ENCODE results near the gene RASSF1.

The RASSF1 gene

DNA sequence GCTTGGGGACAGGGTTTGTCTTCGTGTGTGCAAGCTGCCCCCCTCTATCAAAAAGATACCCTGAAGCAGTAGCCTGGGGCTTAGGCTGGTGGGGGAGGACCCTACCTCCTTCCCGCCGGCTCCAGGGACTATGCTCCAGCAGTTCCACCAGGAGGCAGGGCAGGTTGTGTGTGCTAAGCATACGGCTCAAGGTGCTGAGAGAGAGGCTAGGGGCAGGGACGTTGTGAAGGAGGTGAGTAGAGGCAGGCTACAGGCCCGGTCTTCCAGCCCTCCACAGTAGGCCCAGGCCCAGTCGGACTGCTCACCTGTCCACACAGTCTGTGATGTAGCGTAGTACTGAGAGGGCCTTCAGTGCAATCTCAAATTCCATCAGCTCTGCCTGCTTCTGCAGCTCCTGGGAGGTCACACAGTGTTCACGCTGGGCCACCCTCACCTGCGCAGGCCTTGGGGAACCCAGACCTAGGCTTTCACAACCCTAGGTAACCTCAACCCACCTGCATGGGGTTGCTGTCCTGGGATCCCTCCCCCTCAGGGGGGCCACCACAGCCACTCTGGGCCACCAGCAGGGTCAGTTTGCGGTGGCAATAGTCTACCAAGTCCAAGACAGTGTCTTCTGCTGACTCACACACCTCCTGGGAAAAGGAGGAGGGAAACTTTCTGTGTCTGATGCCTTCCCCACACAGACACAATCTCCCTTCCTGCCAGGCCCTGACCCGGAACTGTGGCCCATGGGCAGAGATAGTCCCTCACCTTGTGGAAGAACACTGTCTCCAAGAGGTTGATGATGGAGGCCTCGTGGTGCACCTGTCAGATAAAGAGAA, 2.4 kb upstream of the RASSF1 start:
- no peak for DNase-seq (ENCODE audit: low read depth)

DNA sequence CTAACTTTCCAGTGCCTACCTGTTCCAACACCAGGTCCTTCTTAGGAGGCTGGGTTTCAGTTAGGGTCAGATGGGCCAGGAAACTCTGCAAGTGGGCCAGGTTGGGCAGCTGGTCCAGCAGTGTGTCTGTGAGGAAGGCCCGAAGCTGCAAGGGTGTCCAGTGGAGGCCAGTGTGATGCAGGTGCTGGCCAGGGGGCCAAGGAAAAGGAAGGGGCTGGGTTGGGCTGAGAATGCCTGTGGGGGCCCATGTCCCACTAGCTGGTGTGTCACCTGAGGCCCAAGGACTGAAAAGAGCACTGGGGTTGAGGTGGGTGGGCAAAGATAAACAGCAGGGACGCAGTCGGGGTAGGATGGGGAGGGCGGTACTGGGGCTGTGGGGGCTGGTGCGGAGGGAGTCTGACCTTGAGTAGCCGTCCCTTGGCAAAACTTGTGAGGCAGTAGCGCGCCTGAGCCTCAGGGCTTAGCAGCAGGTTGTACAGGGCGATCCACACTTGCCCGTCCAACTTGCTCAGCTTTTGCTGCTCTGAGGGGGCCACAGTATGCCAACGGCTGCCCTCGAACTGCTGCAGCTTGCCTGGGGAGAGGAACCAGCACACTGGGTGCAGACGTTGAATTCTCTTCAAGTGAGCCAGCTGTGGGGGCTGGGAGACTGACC, 1.5 kb upstream of the RASSF1 start:
- no peak for DNase-seq (ENCODE audit: low read depth)

DNA sequence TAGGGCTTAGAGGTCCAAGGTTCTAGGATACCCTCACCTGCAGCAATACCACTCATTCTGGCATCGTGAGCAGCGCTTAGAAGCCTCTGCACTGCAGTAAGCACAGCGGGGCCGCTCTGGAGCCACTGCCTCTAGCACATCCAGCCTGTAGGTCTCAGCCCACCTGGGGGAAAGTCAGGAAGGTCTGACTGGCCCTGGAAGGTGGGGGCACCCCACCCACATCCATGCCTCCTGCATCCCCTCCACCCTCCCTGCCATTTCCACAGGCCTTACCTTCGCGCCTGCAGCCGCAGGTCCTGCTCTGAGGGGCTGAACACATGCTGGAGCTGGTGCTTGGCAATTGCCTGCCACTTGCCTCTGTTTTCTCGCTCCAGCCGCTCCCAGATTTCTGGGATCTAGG, 901 bp upstream of the RASSF1 start:
- no peak for DNase-seq (ENCODE audit: low read depth)

DNA sequence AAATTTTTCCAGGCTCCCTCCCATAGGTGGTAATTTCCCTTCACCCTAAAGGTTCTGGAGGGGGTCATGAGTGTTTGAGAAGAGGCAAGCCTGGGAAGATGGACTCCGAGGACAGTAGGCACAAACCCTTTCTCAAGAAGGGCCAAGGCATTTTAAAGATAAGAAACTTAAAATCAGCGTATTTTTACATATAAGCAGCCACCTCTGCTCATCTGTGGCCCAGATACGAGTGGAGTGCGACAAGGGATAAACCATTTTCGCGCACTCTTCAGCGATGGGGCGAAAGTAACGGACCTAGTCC, 539 bp downstream of the RASSF1 start:
- DNase-seq (ENCODE audit: low read depth), result no peak

DNA sequence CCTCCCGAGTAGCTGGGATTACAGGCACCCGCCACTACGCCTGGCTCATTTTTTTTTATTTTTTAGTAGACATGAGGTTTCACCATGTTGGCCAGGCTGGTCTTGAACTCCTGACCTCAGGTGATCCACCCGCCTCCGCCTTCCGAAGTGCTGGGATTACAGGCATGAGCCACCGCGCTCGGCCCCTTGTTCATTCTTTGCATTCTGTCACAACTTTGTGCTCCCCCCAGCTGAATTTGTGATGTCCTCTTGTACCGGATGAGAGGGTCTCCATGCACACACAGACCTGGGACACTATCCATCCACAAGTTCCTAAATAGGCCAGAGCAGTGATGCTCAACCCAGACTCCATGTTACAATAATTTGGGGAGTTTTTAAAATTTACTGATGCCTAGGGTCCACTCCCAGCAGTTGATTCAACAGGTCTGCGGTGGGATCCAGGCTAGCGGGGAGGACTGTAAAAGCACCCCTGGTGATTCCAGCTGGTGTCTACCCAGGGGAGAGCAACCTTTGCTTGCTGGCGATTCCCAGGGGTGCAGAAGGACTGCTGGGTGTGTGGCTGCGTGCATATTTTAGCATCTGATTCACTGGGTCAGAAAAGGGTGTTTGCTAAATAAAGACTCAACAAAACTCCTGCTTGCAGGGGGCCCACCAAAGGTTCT, 1.0 kb downstream of the RASSF1 start:
- DNase-seq (ENCODE audit: low read depth), result no peak

DNA sequence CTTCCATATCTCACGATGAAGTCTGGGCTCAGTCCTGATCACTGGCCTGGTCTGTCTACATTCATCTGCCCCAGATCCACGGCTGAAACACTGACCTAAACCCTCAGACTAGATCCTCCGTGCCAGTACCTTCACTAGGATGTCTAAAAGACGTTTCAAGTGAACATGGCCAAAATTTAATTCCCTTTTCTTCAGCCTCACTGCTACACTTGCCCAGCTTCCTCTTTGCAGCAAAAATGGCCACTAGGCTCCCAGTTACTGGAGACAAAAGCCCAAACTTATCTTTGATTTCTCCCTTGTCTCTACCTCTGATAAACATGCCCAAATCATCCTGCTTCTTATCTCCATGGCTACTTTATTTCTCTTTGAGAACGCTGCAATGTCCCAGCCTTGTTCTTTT, 1.7 kb downstream of the RASSF1 start:
- DNase-seq (ENCODE audit: low read depth), result no peak

DNA sequence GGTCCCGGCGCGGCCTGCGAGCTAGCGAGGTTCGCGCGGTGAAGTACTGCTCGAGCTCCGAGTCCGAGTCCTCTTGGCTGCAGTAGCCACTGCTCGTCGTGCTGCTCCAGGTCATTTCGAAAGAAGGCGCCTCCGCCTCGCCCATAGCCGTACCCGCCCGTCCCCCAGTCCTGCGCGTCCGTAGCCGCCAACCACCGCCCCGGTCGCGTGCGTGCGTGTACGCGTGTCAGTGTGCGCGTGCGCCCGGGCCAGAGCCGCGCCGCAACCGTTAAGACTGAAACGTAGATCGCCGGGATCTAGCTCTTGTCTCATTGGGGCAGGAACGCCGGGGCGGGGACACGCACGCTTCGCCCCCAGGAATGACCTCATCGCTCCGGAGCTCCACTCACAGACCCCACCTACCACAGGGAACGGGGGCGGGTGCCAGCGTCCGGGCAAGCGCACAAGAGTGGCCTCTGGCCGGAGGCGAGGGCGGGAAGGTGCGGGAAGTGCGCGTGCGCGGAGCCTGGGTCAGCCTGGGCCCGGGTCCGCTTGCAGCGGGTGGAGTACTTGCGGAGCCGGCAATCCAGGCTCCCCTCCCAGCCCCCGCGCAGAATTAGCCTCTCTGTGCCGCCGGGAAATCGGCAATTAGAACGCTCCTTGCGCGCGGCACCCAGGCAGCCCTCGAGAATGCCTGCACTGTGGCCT, 3.3 kb downstream of the RASSF1 start:
- DNase-seq (ENCODE audit: low read depth), result peak; percentile 92

DNA sequence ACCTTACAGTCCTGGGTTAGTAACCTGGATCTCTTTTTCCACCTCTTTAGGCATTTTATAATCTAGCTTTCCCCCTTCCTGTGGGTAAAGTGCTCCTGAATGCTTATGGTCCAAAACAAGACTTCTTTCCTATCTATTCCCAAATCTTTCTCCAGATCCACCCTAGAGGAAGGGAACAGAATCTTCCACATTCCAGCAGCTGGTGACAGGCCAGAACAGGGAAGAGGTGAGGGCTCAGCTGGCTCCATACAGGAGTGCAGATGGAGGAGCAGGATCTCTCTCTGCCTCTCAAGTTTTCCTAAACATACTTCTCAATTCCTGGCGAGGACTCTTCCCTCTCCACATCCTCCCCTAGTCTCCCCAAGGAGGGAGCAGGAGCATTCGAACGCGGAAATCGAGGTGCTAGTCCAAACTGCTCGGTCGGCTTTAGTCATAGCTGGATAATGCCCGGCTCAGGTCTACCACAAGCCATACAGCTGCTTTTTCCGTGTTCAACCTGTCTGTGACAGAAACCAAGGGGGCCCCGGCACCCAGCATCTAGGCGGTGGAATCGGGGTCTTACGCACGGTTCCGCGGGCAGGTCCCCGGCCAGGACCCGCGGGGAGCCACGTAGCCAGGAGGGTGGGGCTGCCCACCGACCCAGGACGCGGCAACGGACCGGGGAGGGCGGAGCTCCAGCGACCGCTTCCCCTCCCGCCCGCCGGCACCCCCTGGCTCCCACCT, 4.0 kb downstream of the RASSF1 start:
- DNase-seq (ENCODE audit: low read depth), result no peak

DNA sequence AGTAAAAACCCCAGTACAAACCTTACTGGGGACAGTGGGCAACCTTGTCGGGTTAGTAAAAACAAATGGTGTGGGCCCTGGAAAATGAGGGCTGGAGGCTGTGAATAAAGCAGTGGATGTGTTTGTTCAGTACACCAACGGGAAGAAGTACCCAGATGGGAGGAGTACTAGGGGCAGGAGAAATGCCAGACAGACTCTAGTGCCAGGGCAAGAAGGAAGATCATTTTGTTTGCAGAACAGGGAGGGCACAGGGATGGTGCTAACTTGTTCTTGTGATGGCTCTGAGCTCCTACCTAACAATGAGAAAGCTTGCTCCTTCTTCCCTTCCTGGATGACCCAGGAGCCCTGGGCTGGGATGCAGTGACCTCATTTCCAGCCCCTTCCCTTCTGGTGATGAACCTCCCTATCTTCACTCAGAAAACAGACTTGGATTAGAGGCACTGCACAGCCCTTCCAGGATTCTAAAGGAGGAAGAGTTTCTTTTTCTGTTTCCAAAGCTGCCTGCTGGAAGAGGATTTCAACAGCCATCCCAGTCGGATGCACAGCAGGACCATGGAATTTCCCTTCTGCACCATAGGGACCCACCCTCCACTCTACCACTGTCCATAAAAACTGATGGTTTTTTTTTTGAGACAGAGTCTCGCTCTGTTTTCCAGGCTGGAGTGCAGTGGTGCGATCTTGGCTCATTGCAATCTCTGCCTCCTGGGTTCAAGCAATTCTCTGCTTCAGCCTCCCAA, 6.1 kb downstream of the RASSF1 start:
- DNase-seq (ENCODE audit: low read depth), result no peak

DNA sequence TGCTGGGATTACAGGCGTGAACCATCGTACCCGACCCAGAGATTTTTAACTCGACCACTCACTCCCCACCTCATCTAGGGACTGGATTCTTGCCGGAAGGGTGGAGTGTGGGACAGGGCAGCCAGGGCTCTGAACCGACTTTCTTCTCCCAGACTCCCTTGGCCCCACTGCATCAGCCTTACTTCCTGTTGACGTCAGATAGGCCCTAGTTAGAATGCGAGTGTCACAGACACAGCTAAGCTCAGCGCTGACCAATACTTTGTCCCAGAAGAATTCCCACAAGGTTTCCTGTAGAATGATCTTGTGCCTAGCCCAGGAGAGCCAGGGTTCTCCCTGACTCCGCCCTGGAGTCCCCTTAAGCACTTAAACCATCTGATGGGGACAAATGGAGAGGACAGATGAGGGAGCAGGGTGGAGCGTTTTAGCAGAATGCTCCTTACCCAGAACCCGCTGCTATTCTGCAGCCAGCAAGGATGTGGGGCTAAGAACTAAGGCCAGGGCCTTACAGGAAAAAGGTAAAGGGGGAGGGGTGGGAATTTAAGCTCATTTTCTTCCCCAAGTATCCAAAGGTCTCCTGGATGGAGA, 6.8 kb downstream of the RASSF1 start:
- DNase-seq (ENCODE audit: low read depth), result no peak

DNA sequence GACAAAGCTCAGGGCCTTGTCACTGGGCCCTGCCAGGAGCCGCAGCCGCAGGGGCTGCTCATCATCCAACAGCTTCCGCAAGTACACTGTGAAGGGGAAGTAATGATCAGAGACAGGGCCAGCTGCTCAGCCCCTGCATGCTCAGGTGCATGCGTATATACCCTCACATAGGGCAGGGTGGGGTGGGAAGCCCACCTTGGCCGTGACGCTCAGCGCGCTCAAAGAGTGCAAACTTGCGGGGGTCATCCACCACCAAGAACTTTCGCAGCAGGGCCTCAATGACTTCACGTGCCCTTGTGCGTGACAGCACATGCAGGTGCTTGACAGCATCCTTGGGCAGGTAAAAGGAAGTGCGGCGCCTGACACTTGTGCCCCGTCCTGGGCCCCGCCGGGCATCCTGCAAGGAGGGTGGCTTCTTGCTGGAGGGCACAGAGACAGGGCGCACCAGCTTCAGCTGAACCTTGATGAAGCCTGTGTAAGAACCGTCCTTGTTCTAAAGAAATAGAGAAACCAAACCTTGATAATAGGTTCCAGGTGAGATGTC, 9.2 kb downstream of the RASSF1 start:
- no peak for DNase-seq (ENCODE audit: low read depth)

DNA sequence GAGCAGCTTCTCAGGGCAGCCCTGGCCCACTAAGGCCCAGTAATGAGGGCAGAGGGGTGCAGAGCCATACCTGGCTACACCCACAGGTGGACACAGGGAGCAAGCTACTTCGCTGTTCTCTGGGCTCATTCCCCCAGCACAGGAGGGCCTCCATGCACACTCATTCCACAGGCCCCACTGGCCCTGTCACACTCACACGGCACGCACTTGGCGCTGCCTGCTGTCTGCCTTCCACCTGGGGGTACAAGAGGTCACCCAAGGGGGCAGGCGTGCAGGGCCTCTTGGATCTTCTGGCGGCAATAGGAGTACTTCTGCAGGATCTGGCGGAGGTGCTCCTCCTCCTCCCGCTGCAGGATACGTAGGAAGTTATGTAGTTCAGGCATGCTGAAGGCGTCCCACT, 10.3 kb downstream of the RASSF1 start:
- DNase-seq (ENCODE audit: low read depth), result no peak

DNA sequence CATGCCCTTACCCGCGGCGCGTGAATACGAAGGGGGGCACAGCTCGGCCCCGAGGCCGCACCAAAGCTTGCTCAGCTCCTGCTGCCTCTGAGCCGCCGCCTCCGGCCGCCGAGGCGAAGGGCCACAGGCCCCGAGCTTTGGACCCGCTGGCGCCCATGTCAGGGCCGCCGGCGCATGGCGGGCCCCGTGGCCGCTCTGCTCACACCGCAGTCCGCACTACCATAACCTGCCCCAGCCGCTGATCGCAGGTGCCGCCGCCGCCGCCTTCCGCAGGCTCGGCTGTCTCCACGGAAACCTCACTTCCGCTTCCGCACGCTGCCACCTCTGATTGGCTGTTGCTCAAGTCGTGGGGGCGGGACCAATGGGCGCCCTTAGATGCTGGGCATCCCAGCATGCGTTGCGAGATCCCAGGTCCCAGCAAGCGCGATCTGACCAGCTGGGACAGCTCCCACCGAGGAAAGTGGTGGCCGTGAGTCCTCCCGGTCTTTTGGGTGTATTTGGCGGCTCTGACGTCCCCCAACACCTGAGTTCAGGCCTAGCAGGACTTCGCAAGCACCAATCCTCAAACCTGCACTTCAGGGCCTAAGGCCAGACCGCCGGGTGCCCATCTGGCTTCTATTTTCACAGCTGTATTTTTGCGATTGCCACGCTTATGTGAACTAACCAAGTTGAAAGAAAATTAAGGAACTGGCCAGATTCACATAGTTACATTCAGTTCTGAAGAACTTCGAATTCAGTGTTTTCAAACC, 12.5 kb downstream of the RASSF1 start, which contains the start of gene TUSC2:
TUSC2 (minus strand) TSS at position 281 of the 749 bp plus-strand sequence; CDS start at position 157, 124 bp downstream.
- peak; percentile 77 for DNase-seq (ENCODE audit: low read depth)

DNA sequence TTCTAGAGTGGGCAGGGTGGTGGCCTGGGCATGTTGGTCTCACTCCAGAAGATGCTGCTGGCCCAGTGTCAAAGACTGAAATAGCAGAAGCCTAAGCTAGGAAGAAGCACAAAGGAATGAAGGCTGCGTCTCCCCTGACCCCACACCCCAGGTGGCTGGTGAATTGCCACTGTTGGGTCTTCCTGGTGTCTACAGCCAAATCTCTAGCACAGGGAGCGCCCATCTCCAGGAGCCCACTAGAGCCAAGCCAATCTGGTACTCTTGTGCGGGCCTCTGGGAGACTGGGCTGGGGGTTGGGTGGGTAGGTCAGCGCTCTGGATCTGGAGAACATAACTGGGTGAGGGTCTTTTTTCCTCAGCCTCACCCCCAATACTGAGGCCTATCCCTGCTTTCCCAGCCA, 13.5 kb downstream of the RASSF1 start:
- no peak for DNase-seq (ENCODE audit: low read depth)

DNA sequence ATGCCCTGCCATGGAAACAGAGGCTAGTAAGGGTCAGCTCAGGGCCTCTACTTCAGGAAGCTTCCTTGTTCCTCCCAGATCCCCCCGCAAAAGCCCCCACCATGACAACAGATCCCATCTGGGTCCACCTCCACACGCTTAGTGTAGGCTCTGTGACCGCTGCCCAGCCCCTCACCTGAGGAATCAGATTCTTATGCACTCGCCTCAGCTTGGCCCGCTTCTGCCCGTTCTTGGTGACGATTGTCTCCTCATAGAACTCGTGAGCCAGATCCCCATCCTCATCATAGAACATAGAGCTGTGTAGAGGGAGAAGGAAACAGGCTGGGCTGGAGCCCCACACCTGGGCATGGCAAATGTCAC, 14.5 kb downstream of the RASSF1 start:
- no peak for DNase-seq (ENCODE audit: low read depth)

DNA sequence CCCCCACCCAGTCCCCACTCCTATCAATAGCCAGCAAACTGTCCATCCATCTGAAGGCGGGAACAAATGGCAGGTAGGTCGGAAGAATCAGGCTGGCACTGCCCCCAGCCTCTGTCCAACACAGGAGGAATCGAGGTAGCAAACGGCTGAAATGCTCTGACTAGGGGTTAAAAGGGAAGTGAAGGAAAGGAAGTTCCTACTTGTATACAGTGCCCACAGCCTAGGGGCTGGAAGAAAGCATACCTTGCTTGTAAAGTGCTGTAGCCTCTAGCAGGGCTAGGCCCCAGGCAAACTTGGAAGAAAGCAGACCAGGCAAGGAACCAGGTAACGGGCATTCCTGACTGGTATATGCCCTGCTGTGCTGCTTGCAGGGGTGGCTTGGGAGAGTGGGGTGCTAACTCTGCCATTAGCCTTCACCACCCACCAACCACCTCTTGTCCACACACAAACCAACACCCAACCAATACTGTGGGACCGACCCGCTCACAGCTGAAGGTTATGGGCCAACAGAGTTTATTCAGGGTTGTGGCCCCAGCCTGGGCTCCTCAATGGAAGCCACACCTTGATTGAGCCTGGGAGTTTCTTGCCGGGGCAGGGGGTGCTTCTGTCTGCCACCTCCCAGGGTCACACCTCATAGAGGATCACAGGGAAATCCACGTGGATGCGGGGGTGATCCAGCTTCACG, 15.0 kb downstream of the RASSF1 start:
- no peak for DNase-seq (ENCODE audit: low read depth)

DNA sequence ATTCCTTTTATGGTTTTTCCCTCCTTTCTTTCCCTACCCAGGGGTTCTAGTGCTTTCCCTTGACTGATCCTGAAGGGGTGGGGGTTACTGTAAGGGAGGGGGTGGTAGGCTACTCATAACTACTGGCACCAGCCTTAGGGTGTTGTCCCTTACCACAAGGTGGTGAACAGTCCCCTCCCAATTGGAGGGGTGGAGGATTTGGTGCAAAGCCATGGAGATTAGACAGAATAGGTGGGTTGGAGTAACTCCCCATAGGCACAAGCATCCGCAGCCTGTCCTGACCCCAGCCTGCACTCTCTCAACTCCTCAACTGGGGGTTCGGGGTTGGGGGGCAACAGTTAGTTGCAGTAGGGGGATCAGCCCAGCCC, 15.5 kb downstream of the RASSF1 start:
- no peak for DNase-seq (ENCODE audit: low read depth)

DNA sequence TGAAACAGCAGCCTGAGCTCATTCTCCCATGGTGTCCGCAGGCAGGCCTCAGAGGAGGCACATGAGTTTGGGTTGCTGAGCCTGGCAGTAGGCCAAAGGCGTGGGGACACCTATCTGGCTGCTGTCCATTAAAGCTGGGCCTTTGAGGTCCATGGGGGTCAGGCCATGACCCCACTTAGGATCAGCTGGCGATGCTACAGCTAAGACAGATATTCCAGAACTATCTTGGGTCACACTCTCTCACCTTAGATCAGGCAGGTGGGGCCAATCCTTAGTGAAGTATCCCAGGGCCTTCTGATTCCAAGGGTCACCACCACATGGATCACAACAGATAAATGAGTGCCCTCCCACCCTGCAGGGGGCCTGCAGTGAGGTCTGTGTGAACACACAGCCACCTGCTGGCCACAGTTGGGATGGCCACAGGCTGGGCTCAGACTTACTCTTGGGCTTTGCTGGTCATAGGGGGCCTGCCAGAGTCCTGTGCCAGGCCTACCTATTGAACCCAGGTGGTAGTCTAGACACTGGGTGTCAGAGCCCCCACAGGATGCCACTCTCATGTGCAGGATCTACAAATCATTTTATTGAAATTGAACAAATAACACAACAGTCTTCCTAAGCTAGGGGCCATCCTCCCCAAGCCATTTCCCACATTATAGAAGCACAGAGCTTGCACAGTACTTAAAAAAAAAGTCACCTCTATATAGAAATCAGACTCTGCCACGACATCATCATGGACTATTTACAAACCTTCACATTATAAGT, 16.1 kb downstream of the RASSF1 start:
- DNase-seq (ENCODE audit: low read depth), result no peak
